HFFc6 (cell line): ENCODE measurements around the gene PES1. TPM values are rescaled to one million over a fixed set of nuclear protein-coding genes. Genes with fewer than 3 reads are reported as not detected.

Experiments
- DNase-seq: peaks from one replicate; pipeline ENCODE4 v3.0.0-alpha.2; 2018
- H3K27ac Mint-ChIP-seq: 2 replicates; pipeline ENCODE4 v1.8.0; 2020; ENCODE audit warnings: mild to moderate bottlenecking, mixed read lengths
- H3K27me3 Mint-ChIP-seq: 2 replicates; pipeline ENCODE4 v1.8.0; 2021; ENCODE audit warnings: mild to moderate bottlenecking, moderate library complexity, mixed read lengths; ENCODE audit not compliant: insufficient read depth
- H3K36me3 Mint-ChIP-seq: 2 replicates; pipeline ENCODE4 v1.8.0; 2021; ENCODE audit warnings: low read depth, mixed read lengths
- H3K4me1 Mint-ChIP-seq: 2 replicates; pipeline ENCODE4 v1.8.0; 2020; ENCODE audit warnings: low read depth, mixed read lengths
- H3K4me3 Mint-ChIP-seq: 2 replicates; pipeline ENCODE4 v1.8.0; 2020; ENCODE audit warnings: mild to moderate bottlenecking, moderate library complexity, mixed read lengths
- H3K9me3 Mint-ChIP-seq: 2 replicates; pipeline ENCODE4 v1.8.0; 2020; ENCODE audit warnings: mild to moderate bottlenecking, mixed read lengths
- long read RNA-seq: library from polyadenylated mRNA; unstranded; transcript quantifications from one replicate; pipeline ENCODE4 v2.0.0, GENCODE V29; 2019
- total RNA-seq, 6 experiments: library from RNA; stranded (reverse); fragmentation: NEBNext Ultra II Directional; extraction: Animal tissue kit (Norgen Biotek cat#: 25700); gene quantifications; 2 replicates in 1 of 6; 3 replicates in 5 of 6; pipeline ENCODE4 v1.2.3, GENCODE V29; 2021
- TF ChIP-seq, protein P1 (sequence below): fragments of 200-600 bp; sonication (generic); IDR thresholded peaks from 2 replicates; pipeline ENCODE4 v1.5.0; 2021; ENCODE audit warnings: antibody characterized with exemption, mild to moderate bottlenecking

Gene PES1
- total RNA-seq: 100 to 1,000 TPM in 1 of 6 experiments, 10 to 100 TPM in 5; 81.8 to 110 (median 86.9) TPM
- long read RNA-seq, transcript PES1-202 (15 exons, 2,295 nt): major isoform, 27 of 36 reads
- long read RNA-seq, partial matches to known transcripts: 4 of 36 reads
- long read RNA-seq, other reads (novel, unspliced or antisense): 5 of 36 reads

DNA sequence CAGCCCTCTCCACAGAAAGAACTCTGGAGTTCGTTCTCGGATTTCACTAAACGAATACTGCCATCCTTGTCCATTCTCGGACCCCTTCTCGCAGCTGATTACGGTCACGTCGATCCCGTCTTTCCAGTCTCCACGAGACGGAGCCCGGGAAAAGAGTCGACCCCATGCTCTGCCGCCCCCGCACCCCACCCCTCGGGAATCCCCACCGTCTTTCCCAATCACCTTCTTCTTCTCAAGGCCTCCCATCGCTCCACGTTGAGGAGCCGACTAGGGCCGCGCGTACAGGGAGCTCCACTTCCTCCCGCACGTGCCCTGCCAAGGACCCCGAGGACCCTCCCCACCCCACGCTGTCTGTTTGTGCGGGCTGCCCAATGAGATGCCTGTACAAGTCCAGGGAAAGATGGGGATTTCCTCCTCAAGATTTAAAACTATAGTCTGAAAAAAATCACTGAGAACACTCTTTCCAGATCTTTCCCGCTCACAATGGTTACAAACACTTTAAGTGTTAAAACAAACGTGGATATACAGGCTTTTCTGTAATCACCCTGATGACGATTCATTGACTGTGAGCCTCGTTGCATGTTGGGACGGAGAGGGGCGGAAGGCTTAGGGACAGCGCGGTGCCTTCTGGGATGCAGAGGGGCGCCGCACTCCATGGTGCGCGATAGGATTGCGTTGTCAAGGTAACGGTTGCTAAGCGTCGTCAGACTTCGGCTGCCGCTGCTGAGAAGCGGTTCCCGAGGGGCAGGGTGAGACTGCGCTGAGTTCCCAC is at the start of gene PES1:
Gene PES1, minus strand, starts transcription at position 323 of the 772 bp plus-strand sequence. Its CDS starts 77 bp downstream, at position 246.
- TF ChIP-seq, protein P1, sequence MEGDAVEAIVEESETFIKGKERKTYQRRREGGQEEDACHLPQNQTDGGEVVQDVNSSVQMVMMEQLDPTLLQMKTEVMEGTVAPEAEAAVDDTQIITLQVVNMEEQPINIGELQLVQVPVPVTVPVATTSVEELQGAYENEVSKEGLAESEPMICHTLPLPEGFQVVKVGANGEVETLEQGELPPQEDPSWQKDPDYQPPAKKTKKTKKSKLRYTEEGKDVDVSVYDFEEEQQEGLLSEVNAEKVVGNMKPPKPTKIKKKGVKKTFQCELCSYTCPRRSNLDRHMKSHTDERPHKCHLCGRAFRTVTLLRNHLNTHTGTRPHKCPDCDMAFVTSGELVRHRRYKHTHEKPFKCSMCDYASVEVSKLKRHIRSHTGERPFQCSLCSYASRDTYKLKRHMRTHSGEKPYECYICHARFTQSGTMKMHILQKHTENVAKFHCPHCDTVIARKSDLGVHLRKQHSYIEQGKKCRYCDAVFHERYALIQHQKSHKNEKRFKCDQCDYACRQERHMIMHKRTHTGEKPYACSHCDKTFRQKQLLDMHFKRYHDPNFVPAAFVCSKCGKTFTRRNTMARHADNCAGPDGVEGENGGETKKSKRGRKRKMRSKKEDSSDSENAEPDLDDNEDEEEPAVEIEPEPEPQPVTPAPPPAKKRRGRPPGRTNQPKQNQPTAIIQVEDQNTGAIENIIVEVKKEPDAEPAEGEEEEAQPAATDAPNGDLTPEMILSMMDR: no peak; the same call in 1 of the 2 replicates
- H3K27me3 Mint-ChIP-seq: peaks cover 13% of the 10 kb centered on the region
- H3K4me1 Mint-ChIP-seq: no peaks in the 10 kb centered on the region
- no peak within 1 kb of the TSS for H3K4me3 Mint-ChIP-seq
- peaks cover 10% of the 10 kb centered on the region for H3K36me3 Mint-ChIP-seq
- peak; percentile 97 for DNase-seq
- H3K27ac Mint-ChIP-seq: no peak within 1 kb of the TSS
- H3K9me3 Mint-ChIP-seq: no peaks in the 10 kb centered on the region

DNA sequence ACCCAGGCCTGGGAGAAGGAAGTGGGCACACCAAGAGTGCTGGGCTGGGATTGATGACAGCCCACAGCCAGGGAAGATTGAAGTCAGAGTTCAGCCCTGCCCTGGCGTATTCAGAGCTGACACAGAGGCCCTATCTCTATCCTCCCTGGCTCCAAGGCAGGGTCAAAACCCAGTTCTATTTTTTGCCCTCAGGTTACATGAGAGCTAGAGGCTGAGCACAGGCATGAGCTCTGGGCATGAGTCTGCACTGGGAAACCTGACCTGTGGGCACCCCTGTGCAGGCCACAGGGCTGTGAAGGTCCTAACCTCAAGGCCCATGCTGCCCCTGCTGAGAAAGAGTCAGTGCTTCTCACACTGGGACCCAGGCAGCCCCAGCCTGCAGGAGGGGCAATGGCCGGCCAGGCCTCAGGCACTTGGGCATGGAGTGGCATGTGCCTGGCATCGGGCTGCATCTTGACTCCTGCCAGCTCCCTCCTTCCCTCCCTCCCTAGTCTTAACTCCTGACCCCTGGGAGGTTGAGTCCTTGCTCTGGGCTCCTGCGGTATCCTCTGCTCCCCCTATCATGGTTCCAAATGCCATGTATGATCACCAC is 49.2 kb upstream of the PES1 start:
- TF ChIP-seq, protein P1: no peak
- Mint-ChIP-seq H3K4me1 (peaks cover 29% of the 10 kb centered on the region), H3K27me3 (no peaks in the 10 kb centered on the region), H3K4me3 (no peak overlapping the region), H3K36me3 (peaks cover 5% of the 10 kb centered on the region; the same call in 1 of the 2 replicates), H3K27ac (no peak overlapping the region), H3K9me3 (no peaks in the 10 kb centered on the region)
- no peak for DNase-seq

DNA sequence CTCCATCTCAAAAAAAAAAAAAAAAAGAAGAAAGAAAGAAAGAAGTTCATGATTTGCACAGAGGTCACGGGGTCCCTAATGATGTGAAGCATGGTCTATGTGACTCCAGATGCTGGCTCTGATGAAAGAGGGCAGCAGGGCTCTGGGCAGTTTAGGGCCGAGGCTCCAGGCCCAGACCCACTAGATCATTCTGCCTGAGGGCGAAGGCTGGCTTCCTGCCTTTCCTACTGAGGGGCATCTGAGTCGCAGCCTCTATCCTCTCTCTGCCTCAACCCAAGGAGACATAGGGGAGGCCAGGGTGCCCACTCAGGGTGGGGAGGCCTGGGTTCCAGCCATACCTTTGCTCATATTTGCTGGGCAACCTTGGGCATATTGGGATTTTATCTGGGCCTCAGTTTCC is 48.7 kb upstream of the PES1 start:
- H3K9me3 Mint-ChIP-seq: no peaks in the 10 kb centered on the region
- peaks cover 5% of the 10 kb centered on the region; the same call in 1 of the 2 replicates for H3K36me3 Mint-ChIP-seq
- no peak for DNase-seq
- no peaks in the 10 kb centered on the region for H3K27me3 Mint-ChIP-seq
- no peak overlapping the region for H3K27ac Mint-ChIP-seq
- TF ChIP-seq, protein P1: no peak
- H3K4me3 Mint-ChIP-seq: no peak overlapping the region
- peaks cover 29% of the 10 kb centered on the region for H3K4me1 Mint-ChIP-seq

DNA sequence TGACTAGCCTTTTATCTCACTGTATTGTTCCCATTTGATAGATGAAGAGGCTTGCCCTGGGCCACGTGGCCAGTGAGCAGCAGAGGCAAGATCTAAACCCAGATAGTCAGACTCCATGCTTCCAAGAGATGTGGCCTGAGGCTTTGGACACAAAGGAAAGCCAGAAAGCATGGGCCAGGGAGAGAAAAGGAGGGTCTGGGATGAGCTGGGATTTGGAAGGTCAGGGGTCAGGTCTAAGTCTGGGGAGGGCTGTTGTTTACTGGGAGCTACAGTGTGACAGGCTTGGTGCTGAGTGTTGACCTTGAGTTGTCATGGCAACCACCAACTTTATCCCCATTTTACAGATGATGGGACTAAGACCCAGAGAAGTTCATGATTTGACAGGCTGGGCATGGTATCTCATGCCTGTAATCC is 46.0 kb upstream of the PES1 start:
- TF ChIP-seq, protein P1: no peak

DNA sequence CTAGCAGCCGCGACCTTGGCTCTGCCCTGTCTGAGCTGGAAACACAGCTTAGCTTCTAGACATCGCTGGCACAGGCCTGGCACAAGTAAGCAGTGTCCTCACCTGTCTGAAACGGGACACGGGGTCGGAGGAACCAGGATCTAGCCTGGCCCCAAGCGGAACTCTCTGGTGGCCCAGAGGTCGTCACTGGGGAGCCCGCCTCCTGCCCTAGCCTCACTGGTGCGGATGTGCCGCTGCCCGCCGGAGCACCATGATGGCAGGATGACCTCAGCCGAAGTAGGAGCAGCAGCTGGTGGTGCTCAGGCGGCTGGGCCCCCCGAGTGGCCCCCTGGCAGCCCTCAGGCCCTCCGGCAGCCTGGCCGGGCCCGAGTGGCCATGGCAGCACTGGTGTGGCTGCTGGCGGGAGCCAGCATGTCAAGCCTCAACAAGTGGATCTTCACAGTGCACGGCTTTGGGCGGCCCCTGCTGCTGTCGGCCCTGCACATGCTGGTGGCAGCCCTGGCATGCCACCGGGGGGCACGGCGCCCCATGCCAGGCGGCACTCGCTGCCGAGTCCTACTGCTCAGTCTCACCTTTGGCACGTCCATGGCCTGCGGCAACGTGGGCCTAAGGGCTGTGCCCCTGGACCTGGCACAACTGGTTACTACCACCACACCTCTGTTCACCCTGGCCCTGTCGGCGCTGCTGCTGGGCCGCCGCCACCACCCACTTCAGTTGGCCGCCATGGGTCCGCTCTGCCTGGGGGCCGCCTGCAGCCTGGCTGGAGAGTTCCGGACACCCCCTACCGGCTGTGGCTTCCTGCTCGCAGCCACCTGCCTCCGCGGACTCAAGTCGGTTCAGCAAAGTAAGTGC is 44.7 kb upstream of the PES1 start:
- no peaks in the 10 kb centered on the region for H3K9me3 Mint-ChIP-seq
- peak overlapping the region; percentile 78 for H3K27ac Mint-ChIP-seq
- peaks cover 5% of the 10 kb centered on the region; the same call in 1 of the 2 replicates for H3K36me3 Mint-ChIP-seq
- TF ChIP-seq, protein P1: no peak
- peaks cover 18% of the 10 kb centered on the region for H3K4me1 Mint-ChIP-seq
- DNase-seq: no peak
- H3K27me3 Mint-ChIP-seq: no peaks in the 10 kb centered on the region
- H3K4me3 Mint-ChIP-seq: peak overlapping the region; percentile 88

More for the DNA sequence above, 46.0 kb upstream of the PES1 start:
- Mint-ChIP-seq H3K27ac (peak overlapping the region; percentile 44), H3K9me3 (no peaks in the 10 kb centered on the region), H3K36me3 (peaks cover 5% of the 10 kb centered on the region; the same call in 1 of the 2 replicates), H3K4me1 (peaks cover 18% of the 10 kb centered on the region), H3K4me3 (peak overlapping the region; percentile 88), H3K27me3 (no peaks in the 10 kb centered on the region)
- DNase-seq: no peak
